VCaP (cell line): ENCODE results near the gene EP400.

Source experiments
- H3K27ac ChIP-seq: fragments of 450-650 bp; 2 replicates; pipeline ENCODE4 v1.5.1; 2017
- TF ChIP-seq, protein P1 (sequence below): fragments of 450-650 bp; conservative IDR thresholded peaks from 2 replicates; pipeline ENCODE4 v1.5.1; 2017; ENCODE audit warnings: mild to moderate bottlenecking, moderate library complexity

Gene EP400

DNA sequence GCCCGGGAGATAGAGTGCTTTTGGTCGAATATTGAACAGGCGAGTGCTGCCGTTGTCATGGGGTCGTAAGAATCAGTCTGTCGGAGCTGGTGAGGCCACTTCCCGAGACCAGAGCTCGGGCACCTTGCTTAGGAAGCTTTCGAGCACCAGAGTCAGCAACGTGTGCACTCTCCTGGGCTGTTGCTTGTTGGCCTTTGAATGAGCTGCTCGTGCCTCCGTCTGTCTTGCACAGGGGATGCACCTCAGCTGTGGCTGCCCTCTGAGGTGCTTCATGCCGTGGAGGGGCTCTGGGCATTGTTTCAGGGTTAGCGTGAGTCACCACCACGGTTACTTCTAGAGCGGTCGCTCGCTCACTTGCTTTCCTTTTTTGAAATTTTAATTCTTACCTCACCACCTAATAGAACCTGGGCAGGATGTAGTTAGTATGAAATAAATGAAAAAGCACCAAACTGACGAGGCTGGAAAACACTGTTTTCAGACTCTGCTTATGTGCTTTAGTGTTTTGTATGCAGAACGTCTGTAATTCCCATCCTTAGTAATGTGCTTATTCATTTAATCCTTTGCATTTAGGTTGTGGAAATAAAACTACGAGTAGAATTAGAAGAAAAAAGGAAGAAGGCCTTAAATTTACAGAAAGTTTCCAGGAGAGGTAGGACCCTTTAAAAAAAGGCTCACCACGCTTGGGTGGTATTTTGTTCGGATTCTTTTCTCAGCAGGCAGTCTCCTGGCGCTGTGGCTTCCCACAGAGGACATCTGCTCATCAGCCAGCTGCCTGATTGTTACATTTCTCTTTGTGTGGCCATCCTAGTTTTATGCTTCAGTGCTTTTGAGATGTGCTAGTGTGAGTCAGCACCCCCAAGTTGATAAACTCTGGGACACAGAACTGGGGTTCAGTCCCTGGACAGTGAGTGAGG is 40.6 kb downstream of the EP400 start:
- TF ChIP-seq, protein P1, sequence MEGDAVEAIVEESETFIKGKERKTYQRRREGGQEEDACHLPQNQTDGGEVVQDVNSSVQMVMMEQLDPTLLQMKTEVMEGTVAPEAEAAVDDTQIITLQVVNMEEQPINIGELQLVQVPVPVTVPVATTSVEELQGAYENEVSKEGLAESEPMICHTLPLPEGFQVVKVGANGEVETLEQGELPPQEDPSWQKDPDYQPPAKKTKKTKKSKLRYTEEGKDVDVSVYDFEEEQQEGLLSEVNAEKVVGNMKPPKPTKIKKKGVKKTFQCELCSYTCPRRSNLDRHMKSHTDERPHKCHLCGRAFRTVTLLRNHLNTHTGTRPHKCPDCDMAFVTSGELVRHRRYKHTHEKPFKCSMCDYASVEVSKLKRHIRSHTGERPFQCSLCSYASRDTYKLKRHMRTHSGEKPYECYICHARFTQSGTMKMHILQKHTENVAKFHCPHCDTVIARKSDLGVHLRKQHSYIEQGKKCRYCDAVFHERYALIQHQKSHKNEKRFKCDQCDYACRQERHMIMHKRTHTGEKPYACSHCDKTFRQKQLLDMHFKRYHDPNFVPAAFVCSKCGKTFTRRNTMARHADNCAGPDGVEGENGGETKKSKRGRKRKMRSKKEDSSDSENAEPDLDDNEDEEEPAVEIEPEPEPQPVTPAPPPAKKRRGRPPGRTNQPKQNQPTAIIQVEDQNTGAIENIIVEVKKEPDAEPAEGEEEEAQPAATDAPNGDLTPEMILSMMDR = no peak
- H3K27ac ChIP-seq = no peak overlapping the region

DNA sequence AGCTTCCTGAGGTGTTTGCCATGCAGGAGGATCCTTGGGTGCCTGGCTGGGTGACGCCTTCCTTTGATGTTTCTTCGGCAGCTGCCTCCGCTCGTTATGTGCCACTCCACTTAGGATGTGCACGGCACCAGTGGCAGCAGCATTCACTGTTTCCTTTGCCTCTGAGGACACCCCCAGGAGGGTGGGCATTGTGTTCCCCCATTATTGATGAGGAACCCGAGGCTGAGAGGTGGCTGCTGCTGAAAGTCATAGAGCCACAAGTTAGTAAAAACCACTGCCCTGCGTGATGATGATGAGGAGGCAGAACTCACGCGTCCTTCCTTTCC is 41.2 kb downstream of the EP400 start:
- H3K27ac ChIP-seq = no peak overlapping the region
- TF ChIP-seq, protein P1 = no peak

DNA sequence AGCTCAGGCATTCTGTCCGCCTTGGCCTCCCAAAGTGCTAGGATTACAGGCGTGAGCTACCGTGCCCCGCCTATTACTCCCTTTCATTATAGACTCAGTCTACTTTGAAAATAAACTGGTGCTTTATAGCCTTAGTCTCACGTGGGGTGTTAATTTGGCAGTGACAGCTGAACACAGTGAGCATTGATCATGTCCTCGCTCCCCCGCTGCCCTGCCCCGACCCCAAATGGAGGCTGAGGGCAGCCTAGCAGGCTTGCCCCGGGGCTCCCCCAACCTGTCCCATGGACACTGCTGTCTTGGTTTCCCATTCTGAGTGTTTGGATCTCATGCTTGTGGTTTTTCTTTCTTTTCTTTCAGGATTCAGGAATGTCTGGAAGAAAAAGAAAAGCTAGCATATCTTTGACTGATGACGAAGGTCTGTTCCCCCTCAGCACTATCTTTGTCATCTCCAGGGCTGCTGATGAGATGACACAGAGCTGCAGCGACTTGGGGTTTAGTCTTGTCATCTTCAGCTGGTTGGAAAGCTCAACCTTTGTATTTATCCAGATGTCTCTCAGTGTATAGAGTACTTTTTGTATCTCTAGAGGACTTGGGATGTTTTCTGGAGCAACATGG is 42.2 kb downstream of the EP400 start:
- TF ChIP-seq, protein P1 = no peak
- no peak overlapping the region for H3K27ac ChIP-seq

DNA sequence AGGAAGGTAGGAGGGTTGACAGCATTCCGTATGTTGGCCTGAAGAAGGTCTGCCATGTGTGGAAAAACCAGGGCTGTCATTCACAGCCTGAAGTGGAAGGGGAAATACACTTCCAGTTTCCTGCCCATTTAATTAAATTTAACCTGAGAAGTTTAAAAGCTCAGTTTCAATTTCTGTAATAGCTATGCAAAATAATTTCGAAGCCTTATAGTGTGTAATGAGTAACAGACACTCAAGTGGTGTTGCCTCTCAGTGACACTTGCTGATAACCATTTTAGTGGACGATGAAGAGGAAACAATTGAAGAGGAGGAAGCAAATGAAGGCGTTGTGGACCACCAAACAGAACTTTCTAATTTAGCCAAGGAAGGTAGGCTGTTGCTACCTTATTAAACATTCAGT is 44.8 kb downstream of the EP400 start:
- TF ChIP-seq, protein P1 = no peak

DNA sequence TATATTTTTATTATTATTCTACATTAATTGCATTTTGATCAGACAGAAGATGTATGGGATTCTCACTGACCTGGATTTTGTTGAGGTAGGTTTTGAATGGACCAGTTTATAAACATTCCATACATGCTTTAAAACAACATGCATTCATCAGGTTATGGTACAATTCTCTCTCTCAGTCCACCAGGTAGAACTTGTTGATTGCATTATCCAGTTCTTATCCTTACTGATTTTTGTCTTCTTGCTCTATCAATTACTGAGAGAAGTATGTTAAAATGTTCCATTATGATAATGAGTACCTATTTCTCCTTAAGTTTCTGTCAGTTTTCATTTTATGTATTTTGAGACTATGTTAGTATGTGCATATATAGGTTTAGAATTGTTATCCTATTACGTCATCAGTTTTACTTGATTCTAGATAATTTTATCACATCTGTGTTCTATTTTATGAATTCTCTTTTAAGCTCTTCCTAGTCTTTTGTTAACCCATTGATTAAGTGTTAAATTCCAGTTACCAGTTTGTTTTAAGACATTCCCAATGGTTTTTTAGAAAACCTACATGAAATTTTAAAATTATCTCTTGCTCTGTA is 50.6 kb downstream of the EP400 start:
- no peak overlapping the region for H3K27ac ChIP-seq
- TF ChIP-seq, protein P1 = no peak

More for the DNA sequence above, 44.8 kb downstream of the EP400 start:
- H3K27ac ChIP-seq = no peak overlapping the region

DNA sequence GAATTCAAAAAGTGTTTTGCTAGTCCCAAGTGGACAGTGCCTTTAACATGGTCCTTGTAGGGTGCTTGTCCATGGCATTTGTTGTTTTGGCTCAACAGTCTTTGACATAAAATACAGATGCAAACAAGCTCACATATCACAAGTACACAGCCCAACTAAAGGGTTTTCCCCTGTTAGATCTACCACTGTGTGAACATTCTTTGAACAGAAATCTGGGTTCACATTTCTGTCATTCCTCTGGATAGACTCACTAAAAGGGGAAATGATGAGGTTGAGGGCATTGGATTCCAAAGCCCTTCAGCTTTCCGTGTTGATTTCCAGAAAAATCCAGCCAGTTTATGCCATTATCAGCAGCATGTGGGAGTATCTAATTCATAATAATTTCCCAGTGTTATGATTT is 54.1 kb downstream of the EP400 start:
- TF ChIP-seq, protein P1 = no peak
- no peak overlapping the region for H3K27ac ChIP-seq

DNA sequence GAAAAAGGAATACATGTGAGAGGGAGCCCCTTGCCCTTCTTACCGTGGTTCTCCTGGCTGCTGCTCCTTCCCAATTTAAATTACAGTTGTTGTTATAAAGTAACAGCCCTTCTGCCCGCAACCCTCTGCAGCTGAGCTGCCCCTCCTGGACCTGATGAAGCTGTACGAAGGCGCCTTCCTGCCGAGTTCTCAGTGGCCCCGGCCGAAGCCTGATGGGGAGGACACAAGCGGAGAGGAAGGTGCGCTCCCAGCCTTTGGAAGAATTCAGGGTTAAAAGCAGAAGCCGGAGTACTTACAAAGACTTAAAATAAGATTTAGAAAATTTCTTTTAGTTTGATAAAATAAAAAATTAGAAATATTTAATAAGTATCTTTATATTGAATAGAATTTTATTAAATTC is 55.2 kb downstream of the EP400 start:
- TF ChIP-seq, protein P1 = no peak
- H3K27ac ChIP-seq = no peak overlapping the region
